GM18519 (cell line): ENCODE results near the gene TRABD2B.

Source experiments
- ATAC-seq: cut with Tn5 transposase; IDR thresholded peaks from one replicate; pipeline ENCODE4 v1.9.1; 2021; ENCODE audit warnings: mild to moderate bottlenecking, moderate library complexity; ENCODE audit not compliant: unreplicated experiment, low FRiP score

The TRABD2B gene

GRCh38 chr1:47938520-47938919 is 58.7 kb downstream of the TRABD2B start:
- no peak for ATAC-seq

- no peak for ATAC-seq
Measured at GRCh38 chr1:47937586-47938254, 59.5 kb downstream of the TRABD2B start.

GRCh38 chr1:47936916-47937551 is 60.2 kb downstream of the TRABD2B start:
- no peak for ATAC-seq

- ATAC-seq: no peak
Measured at GRCh38 chr1:47935856-47936255, 61.3 kb downstream of the TRABD2B start.

- no peak for ATAC-seq
Measured at GRCh38 chr1:47935163-47935562, 62.0 kb downstream of the TRABD2B start.

- ATAC-seq: no peak
Measured at GRCh38 chr1:47934243-47934805, 62.9 kb downstream of the TRABD2B start.

- no peak for ATAC-seq
Measured at GRCh38 chr1:47932743-47933142, 64.4 kb downstream of the TRABD2B start.

- ATAC-seq: no peak
Measured at GRCh38 chr1:47931395-47931794, 65.8 kb downstream of the TRABD2B start.

GRCh38 chr1:47930210-47930840 is 66.9 kb downstream of the TRABD2B start:
- no peak for ATAC-seq

GRCh38 chr1:47927165-47927564 is 70.0 kb downstream of the TRABD2B start:
- no peak for ATAC-seq

- no peak for ATAC-seq
Measured at GRCh38 chr1:47926461-47926999, 70.7 kb downstream of the TRABD2B start.

GRCh38 chr1:47924270-47925048 is 72.7 kb downstream of the TRABD2B start:
- ATAC-seq: no peak

GRCh38 chr1:47921935-47922415 is 75.2 kb downstream of the TRABD2B start:
- ATAC-seq: no peak

GRCh38 chr1:47919113-47919833 is 77.9 kb downstream of the TRABD2B start:
- no peak for ATAC-seq

- ATAC-seq: no peak
Measured at GRCh38 chr1:47918257-47918867, 78.8 kb downstream of the TRABD2B start.

GRCh38 chr1:47917687-47918086 is 79.5 kb downstream of the TRABD2B start:
- ATAC-seq: no peak

- no peak for ATAC-seq
Measured at GRCh38 chr1:47915677-47916353, 81.4 kb downstream of the TRABD2B start.

- no peak for ATAC-seq
Measured at GRCh38 chr1:47914952-47915676, 82.1 kb downstream of the TRABD2B start.
